DMS114 treated with DMSO at 0.1 percent for 48 hours (cell line): ENCODE data around the gene MGP.
A peak's percentile ranks its signal among the peaks of the same experiment; 100 is the strongest.

Source experiments
- DNase-seq: peaks from one replicate; lab custom pipeline; 2025; ENCODE audit not compliant: unreplicated experiment; lab: John Stamatoyannopoulos, UW

The MGP gene

GRCh38 chr12:14868916-14869506 is 16.6 kb downstream of the MGP start:
- DNase-seq = no peak

- no peak for DNase-seq
Observed at GRCh38 chr12:14860490-14860889, 25.2 kb downstream of the MGP start.

DNA sequence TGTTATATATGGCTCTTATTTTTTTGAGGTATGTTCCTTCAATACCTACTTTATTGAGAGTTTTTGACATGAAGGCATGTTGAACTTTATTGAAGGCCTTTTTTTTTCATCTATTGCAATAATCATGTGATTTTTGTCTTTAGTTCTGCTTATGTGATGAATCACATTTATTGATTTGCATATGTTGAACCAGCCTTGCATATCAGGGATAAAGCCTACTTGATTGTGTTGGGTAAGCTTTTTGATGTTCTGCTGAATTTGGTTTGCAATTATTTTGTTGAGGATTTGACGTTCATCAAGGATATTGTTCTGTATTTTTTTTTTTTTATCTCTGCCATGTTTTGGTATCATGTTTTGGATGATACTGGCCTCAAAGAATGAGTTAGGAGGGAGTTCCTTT is 27.1 kb downstream of the MGP start:
- no peak for DNase-seq

DNA sequence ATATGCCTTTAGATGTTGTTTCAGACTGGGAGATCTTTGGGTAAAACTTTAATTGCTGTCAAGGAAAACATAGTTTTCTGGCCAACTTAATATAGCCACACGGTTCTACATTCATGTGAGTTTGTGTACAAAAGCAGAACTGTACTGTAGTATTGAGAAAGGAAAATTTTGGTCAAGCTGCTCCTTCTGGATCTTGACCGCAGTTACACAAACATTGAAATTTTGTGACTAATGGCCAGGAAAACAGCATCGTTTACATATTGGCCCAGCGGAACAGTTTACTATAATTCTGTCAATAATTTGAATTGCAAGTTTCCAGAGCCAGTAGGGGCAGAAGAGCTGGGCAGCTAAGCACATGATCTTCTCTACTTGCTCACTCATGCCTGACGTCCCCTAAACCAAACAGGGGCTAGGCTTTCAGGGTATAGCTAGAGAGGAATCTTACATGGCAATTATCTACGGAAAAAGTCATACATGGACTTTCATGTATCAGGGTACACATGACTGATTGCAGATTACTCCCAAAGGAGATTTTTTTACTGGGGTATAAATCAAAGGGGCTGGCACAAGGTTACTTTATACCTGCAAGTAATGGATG is 31.0 kb downstream of the MGP start:
- DNase-seq = no peak

GRCh38 chr12:14853961-14854360 is 31.7 kb downstream of the MGP start:
- no peak for DNase-seq

- DNase-seq = no peak
Observed at GRCh38 chr12:14852880-14853279, 32.8 kb downstream of the MGP start.

GRCh38 chr12:14850929-14851663 is 34.6 kb downstream of the MGP start:
- DNase-seq = no peak

GRCh38 chr12:14849661-14850060 is 36.0 kb downstream of the MGP start:
- DNase-seq = no peak

GRCh38 chr12:14846876-14847580 is 38.6 kb downstream of the MGP start:
- no peak for DNase-seq

DNA sequence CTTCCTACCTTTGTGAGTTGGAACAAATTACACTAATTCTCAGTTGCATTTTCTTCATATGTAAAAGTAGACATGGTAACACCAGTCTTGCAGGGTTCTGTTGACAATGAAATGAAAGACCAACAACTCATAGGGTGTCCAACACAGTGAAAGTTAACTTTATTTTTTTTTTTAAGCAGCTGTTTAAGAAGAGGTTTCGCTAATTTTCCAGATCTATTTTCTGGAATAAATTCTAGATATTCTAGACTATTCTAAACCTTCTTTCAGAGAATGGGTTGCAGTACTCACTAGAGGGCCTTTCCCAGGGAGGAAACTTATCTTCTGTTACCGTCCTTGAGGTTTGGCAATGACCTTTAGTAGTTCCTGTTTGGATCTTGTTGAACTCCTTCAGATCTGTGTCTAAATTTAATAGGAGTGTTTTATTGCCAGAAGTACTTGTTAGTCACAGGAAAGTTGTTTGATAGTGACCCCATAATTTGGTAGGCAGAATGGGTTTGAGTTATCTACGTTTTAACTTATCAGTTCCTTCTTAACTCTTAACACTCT is 39.5 kb downstream of the MGP start:
- DNase-seq = no peak

DNA sequence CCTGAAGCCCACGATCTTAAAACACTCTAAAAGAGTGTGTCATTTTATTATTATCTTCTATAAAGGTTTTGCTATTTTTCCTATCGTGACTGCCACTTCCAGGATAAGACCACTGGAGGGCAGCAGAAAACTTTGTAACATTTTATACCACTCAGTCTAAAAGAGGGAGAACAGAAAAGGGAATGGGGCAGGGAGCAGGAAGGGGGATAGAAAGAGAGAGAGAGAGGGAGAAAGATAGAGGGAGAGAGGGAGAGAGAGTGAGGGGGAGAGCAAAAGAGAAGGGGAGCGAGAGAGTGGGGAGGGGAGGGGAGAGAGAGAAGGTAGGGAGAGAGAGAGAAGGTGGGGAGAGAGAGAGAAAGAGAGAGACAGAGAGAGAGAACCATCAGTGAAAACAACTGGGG is 40.3 kb downstream of the MGP start:
- peak; percentile 63 for DNase-seq

- no peak for DNase-seq
Observed at GRCh38 chr12:14844401-14844800, 41.3 kb downstream of the MGP start.

DNA sequence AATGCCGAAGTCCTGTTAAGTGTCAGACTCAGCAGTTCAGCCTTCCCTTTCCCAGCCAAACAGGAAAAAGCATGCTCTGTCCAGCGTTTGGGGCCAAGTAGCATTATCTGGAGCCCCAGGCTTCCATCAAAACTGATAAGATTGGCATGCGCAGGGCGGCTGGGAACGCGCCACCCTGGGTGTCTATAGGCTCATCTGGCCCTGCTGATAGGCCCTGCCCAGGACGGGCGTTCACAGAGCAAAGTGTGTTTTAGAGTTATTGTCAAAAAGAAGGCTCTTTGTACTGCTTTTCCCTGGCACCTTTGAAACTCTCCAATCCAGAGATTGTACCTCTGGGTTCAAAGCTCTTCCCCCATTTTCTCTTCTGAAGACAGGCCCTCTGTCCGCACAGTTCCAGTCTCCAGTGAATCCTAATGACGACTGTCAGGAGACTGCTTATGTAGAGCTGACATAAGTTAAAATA is 42.2 kb downstream of the MGP start, which contains the start of gene ART4:
TSS of gene ART4 (minus strand) at position 102 of the 463 bp plus-strand sequence. CDS start 413 bp downstream, outside the sequence.
- DNase-seq = no peak

DNA sequence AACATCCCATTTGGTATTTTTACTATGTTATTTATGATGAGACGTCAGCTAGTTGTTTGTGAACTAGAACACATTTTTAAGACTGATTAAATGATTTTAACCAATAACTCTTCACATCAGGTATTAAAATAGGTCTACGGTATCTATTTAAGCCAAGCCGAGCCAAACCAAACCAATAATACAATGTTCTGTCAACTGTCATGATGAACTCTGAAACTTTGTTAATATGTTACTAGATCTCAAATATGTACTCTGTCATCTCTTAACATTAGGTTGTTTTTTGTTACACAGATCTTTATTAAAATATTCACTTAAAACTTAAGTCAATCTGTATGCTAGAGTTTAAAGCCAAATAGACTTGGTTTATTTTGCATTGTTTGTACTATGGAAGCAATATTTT is 43.3 kb downstream of the MGP start:
- DNase-seq = no peak

- no peak for DNase-seq
Observed at GRCh38 chr12:14841761-14842160, 43.9 kb downstream of the MGP start.

- no peak for DNase-seq
Observed at GRCh38 chr12:14840616-14841015, 45.0 kb downstream of the MGP start.

DNA sequence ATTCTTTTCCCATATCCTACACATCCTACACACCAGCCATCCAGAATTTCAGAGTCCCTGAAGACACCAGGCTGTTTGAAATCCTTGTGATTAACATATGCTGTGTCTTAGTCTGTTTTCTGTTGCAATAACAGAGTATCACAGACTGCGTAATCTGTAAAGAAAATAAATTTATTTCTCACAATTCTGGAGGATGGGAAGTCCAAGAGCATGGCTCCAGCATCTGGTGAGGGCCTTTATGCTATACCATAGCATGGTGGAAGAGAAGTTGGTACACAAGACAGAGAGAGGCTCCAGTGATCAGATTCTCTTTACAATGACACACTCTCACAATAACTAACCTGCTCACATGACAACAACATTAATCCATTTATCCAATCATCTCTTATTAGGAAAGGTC is 46.4 kb downstream of the MGP start:
- no peak for DNase-seq

- no peak for DNase-seq
Observed at GRCh38 chr12:14836336-14837210, 49.1 kb downstream of the MGP start.

GRCh38 chr12:14834509-14834908 is 51.1 kb downstream of the MGP start:
- no peak for DNase-seq

GRCh38 chr12:14833952-14834351 is 51.7 kb downstream of the MGP start:
- DNase-seq = no peak
